ENCODE data around the gene HOXB3.
"Not testable (repeated sequence)": the region's sequence is repeated elsewhere in the genome, so short reads cannot be mapped to it uniquely, and the experiment has no call there.

HOXB3 gene

DNA sequence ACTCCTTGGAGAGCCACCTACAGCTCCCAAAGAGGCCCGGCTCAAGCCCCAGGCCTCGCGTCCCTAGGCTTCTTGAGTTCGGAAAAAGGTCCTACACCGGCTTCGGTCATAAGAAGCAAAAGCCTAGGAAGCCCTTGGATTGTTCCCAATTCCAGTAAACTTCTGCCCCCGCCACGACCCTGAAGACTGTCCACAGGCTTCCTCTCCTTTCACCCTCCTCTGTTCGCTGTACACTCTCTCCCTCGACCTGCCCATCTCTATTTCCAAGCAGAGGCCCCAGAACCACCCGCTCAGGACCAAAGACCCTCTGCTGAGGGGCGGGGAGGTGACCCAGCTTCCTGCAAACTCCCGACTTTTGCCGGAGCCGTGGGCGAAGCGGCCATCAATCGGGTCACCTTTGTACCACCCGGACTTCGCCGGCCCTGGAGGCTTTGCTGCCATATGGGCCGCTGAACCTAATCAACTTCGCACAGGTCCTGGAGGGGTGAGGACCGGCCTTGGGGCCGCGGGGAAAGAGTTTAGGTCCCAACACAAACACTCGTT, 47.9 kb downstream of the HOXB3 start:
- no peak for DNase-seq

DNA sequence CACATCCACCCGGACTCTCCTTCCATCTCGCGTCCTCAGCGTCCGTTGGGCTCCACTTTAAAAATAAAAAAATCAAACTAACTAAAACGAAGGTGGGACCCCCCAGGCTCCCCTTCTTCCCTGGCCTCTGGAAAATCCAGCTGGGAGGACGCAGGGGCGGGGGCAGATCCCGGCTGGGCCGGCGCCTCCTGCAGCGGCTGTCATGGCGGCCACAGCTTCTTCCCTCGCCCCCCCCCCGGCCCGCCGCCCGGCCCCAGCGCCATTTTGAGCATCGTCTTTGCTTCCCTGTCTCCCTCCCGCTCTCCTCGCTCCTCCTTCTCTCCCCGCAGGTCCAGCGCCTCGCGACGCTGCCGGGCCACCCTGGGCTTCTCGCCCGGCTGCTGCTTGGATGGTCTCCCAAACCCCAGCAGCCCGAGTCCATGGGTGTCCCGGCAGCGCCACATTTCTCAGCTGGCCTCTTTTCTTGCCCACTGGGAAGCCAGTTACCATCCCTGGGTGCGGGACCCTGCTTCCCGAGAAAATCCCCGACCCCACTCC, 48.4 kb downstream of the HOXB3 start:
- peak; percentile 70 for DNase-seq

DNA sequence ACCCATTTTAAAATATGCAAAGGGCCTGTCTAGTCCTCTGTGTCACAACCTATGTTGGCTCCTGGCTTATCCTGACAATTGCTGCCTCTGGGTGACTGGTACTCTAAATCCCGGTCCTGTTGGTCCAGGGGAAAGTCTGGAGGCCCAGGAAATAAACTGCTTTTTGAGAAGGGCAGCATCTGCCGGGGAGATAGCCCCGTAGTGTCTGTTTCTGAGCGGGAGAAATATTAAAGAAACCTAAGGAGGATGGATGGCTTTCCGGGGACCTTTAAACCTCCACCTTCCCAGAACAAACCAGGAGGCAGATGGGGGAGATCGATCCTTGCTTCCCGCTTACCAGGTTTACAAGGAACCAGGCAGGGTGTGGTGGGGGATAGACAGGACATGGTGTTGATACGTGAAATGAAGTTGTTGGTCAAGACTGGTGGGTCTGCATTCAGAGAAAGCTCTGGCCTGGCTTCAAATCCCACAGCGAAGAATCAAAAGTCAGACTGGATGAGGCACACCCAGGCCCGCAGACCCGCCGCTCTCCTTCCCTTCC, 48.9 kb downstream of the HOXB3 start:
- no peak for DNase-seq

- no peak for DNase-seq
These were observed 49.8 kb downstream of the HOXB3 start for GRCh38 chr17:48540213-48540612.

DNA sequence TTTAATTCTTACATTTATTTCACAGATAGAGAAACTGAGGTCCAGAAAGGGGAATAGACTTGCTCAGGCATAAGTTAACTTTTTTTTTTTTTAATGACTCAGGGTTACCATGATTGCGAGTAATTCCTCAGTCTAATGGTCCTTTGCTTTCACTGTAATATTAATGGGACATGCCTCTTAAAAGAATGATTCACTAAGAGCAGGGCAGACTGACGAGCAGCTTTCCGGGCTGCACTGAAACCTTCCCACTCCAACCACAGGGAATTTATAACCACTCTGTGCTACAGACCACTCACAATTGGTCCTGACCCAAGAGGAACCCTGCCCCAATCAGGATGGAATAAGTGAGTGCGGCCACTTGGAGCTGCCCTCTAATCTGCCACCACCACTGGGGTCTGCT, 50.9 kb downstream of the HOXB3 start:
- no peak for DNase-seq

- DNase-seq, result no peak
These were observed 52.7 kb downstream of the HOXB3 start for GRCh38 chr17:48537316-48537715.

GRCh38 chr17:48535793-48536559, 54.1 kb downstream of the HOXB3 start:
- not testable (repeated sequence) for DNase-seq

GRCh38 chr17:48532261-48532660, 57.8 kb downstream of the HOXB3 start:
- no peak for DNase-seq

DNA sequence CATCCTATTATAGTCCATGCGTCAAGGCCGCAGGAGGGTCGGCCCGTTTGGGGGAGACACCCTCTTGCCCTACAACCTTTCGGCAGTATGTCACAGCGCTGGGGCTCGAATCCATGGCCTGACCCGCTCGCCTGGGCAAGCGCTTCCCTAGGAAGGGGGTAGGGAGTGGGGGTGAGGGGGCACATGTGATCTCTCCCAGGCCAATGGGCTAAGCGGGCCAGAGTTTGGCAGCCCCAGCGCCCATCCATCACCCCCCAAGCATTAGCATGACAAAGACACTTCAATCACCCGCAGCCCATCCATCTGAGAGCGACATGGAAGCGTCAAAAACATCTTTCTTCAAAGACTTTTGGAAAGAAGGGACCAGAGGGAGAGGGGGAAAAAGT, 59.2 kb downstream of the HOXB3 start, which contains the start of gene HOXB1:
HOXB1 (minus strand) TSS at position 125 of the 386 bp plus-strand sequence; CDS start at position 18, 107 bp downstream.
- DNase-seq, result no peak

DNA sequence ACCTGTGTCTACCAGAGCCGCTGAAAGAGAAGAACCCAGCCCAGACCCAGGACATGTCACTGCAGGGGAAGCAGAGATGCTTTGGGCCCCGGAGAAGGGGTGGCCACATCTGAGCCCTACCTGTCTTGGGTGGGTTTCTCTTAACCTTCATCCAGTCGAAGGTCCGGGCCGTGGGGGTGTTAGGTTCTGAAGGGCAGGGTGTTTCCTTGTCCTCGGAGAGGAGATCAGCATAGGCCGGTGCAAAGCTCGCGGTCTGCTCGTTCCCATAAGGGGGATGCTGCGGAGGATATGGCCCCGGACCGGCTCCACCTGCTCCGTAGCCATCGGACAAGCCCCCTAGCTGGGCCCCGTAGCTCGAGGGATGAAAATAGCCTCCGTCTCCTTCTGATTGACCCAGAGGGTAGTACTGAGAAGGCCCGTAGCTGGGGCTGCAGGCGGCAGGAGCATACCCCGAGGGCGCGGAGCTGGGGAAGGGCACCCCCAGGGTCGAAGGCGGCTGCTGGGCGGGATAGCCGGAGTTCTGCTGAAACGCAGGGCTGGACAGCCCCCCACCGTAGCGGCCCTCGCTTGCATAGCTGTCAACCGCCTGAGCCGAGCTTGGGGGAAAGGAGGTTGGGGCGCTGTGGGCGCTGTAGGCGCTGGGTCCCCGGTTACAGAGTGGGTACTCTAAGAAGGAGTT, 59.7 kb downstream of the HOXB3 start:
- DNase-seq, result no peak

DNA sequence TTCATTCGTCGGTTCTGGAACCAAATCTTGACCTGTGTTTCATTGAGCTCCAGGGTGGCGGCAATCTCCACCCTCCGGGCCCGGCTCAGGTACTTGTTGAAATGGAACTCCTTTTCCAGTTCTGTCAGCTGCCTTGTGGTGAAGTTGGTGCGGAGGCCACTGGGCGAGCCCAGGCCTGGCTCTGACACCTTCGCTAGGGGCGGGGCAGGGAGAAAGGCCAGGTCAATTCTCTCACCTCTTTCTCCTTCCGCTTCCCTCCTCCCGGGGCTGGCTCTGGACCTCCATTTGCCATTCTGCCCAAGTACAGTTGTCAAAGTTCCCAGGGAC, 60.4 kb downstream of the HOXB3 start:
- no peak for DNase-seq

GRCh38 chr17:48528936-48529682, 60.9 kb downstream of the HOXB3 start:
- DNase-seq, result no peak

DNA sequence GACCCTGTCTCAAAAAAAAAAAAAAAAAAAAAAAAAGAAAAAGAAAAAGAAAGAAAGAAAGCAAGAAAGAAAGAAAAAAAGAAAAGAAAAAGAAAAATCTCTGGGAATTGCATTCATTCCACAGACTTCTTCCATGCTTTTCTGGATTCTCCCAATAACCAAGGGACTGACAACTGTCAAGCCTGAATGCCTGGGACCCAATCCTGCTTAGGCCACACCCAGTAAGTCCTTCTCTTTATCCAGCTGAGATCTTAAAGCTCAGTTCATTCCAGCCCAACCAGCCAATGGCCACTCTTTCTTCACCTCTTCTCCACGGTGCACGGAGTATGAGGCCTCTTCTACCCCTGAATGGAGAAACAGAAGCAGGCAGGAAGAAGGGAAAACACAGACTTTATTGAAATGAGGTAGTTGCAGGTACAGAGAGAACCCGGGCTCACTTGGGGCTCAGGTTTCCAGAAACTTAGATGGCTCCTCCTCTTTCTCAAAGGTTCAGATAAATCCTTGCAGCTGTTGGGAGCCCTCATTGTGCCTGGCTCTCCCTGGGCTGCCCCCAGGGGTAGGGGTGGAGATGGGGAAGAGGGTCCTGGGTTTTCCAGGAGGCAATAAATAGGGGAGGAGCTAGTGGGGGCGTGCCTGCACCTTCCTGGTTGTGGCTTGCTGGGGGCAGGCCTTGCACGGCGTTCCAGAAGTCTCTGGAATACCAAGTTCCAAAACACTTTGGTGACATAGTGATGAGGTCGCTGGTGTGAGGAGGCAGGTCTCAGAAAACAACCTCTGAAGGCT, 61.7 kb downstream of the HOXB3 start:
- no peak for DNase-seq

- DNase-seq, result no peak
These were observed 62.5 kb downstream of the HOXB3 start for GRCh38 chr17:48527547-48527932.

DNA sequence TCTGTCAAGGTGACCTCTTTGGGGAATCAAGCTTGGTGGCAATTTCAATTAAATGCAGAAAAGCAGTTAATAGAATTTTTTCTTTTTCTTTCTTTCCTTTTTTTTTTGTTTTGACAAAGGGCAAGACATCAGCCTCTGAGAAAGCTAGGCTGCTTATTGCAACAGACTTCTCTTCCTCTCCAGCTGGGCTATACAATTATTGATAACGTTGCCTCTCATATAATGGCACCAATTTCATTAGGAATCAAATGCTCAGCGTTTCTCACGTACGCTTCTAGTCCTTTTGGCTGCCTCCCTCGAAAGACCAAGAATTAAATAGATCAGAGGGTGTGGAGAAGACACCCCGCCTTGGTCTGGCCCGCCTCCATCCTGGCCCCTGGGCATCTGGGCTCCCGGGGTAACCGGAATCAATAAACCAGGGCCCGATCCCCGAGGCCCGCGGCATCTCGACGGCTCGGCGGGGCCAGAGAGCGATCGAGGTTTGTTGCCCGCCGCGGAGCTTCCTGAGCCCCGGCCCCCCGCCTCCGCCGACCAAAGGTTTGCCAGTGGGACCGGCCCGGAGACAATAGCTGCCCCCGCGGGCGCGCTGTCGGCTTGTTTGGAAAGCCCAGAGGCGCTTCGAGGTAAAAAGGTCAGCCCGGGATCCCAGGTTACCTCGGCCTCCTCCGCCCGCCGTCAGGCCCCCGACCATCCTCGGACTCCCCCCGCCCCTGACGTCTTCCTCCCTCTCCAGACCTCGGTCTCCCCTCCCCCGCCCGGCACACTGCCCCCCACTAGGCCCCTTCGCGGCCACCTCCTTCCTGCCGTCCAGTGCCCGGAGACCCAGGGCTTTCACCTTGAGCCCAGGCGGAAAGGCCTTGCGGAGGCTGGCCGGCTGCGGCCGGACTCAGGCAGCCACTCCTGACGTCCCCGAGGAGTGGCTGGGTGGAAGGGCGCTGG, 63.2 kb downstream of the HOXB3 start:
- no peak for DNase-seq

GRCh38 chr17:48523010-48523409, 67.0 kb downstream of the HOXB3 start:
- no peak for DNase-seq

DNA sequence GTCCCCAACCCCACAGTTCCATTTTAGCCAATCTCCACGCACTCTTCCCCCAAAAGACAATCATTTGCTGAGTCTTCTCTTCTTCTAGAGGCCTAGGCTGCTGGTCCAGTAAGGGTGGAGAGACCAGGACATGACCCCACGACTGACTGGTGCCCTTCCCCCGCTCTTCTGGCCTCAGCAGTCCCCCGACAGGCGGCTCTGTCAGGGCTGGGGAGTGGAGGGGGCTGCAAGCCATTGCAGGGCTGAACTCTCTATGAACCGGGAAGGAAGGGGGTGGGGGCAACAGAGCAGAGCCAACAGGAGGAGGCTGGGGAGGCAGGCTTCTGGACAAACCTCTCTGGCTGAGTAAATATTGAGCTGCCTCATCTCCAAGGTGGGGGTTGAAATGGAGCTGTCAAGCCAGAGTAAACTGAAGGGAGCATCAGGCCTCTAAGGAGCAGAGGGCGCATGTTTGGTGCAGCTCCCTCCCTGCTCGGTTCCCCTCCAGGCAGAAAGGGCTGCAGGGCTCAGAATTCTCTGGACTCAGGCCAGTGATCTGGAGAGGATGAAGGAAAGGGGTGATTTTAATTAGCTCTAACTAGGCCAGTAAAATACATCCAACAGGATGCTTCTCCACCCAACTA, 67.9 kb downstream of the HOXB3 start:
- DNase-seq, result no peak

- DNase-seq, result no peak
These were observed 69.4 kb downstream of the HOXB3 start for GRCh38 chr17:48520631-48521079.

- no peak for DNase-seq
These were observed 70.6 kb downstream of the HOXB3 start for GRCh38 chr17:48519427-48519826.

- no peak for DNase-seq
These were observed 72.6 kb downstream of the HOXB3 start for GRCh38 chr17:48517478-48517877.
